IMR-90 (cell line): ENCODE data around the gene MTMR6. TPM values are rescaled to one million over a fixed set of nuclear protein-coding genes. Genes with fewer than 3 reads are reported as not detected.

Source experiments
- ATAC-seq: fragments of 200-7000 bp; cut with Tn5 transposase; 2 replicates; pipeline ENCODE4 v1.9.1; 2020; ENCODE audit warnings: low read depth, mild to moderate bottlenecking, moderate library complexity
- BruUV-seq: library from RNA; stranded (reverse); fragments of 400-500 nt; replicated peaks from 2 replicates; lab custom pipeline; 2021; lab: Mats Ljungman, UMichigan
- CTCF ChIA-PET: fragments of 300-600 bp; formaldehyde crosslinking; extraction: SDS; loops from one replicate; lab custom pipeline; 2021; ENCODE audit warnings: antibody characterized with exemption; lab: Yijun Ruan, JAX
- POLR2A ChIA-PET: fragments of 300-600 bp; sonication (Branson Sonifier 250); formaldehyde crosslinking; loops from one replicate; lab custom pipeline; 2022; ENCODE audit warnings: antibody characterized with exemption; ENCODE audit not compliant: unreplicated experiment; lab: Charles Lee
- DNase-seq: peaks from one replicate; pipeline ENCODE4 v3.0.0; 2013
- H2AFZ ChIP-seq: replicated peaks from 2 replicates; pipeline ENCODE3; 2013; ENCODE audit warnings: low read length, mild to moderate bottlenecking; ENCODE audit not compliant: poor library complexity
- H2AK5ac ChIP-seq: 2 replicates; pipeline ENCODE4 v1.6.1; 2013; ENCODE audit warnings: low read depth, low read length, inconsistent platforms
- H2AK9ac ChIP-seq: replicated peaks from 2 replicates; pipeline ENCODE3; 2013; ENCODE audit warnings: mild to moderate bottlenecking, low read depth, low read length, moderate library complexity; ENCODE audit not compliant: poor library complexity
- H2BK120ac ChIP-seq: 2 replicates; pipeline ENCODE4 v1.6.1; 2013; ENCODE audit warnings: low read depth, low read length, inconsistent platforms
- H2BK15ac ChIP-seq: 3 replicates; pipeline ENCODE4 v1.6.1; 2013; ENCODE audit warnings: low read depth, low read length, inconsistent platforms
- H2BK20ac ChIP-seq: 2 replicates; pipeline ENCODE4 v1.6.1; 2013; ENCODE audit warnings: low read depth, mild to moderate bottlenecking, inconsistent platforms, low read length, moderate library complexity
- H2BK5ac ChIP-seq: 2 replicates; pipeline ENCODE4 v1.6.1; 2013; ENCODE audit warnings: mild to moderate bottlenecking, low read depth, low read length, inconsistent platforms; ENCODE audit not compliant: poor library complexity, severe bottlenecking
- H3K14ac ChIP-seq: replicated peaks from 2 replicates; pipeline ENCODE4 v1.6.1; 2013; ENCODE audit warnings: low read depth, low read length, inconsistent platforms
- H3K18ac ChIP-seq: 2 replicates; pipeline ENCODE4 v1.6.1; 2013; ENCODE audit warnings: low read depth, low read length, control low read depth
- H3K23ac ChIP-seq: 2 replicates; pipeline ENCODE4 v1.6.1; 2013; ENCODE audit warnings: low read depth, low read length, inconsistent platforms
- H3K27ac ChIP-seq: 2 replicates; pipeline ENCODE4 v1.5.1; 2013; ENCODE audit warnings: mild to moderate bottlenecking, control low read depth, low read length; ENCODE audit not compliant: insufficient read depth
- H3K27me3 ChIP-seq: 2 replicates; pipeline ENCODE4 v1.6.1; 2013; ENCODE audit warnings: low read length; ENCODE audit not compliant: control insufficient read depth, insufficient read depth
- H3K36me3 ChIP-seq: 2 replicates; pipeline ENCODE4 v1.6.1; 2013; ENCODE audit warnings: low read length, mixed read lengths; ENCODE audit not compliant: control insufficient read depth, insufficient read depth
- H3K4ac ChIP-seq: 2 replicates; pipeline ENCODE4 v1.6.1; 2013; ENCODE audit warnings: low read depth, low read length, inconsistent platforms
- H3K4me1 ChIP-seq: 2 replicates; pipeline ENCODE4 v1.6.1; 2013; ENCODE audit warnings: low read length, mixed read lengths; ENCODE audit not compliant: control insufficient read depth, insufficient read depth
- H3K4me2 ChIP-seq: 2 replicates; pipeline ENCODE4 v1.6.1; 2013; ENCODE audit warnings: low read depth, mild to moderate bottlenecking, control low read depth, low read length, moderate library complexity
- H3K4me3 ChIP-seq: 2 replicates; pipeline ENCODE4 v1.5.1; 2013; ENCODE audit warnings: low read depth, mild to moderate bottlenecking, control low read depth, low read length, moderate library complexity; ENCODE audit not compliant: insufficient read depth
- H3K56ac ChIP-seq: 2 replicates; pipeline ENCODE4 v1.6.1; 2013; ENCODE audit warnings: low read length, inconsistent platforms; ENCODE audit not compliant: insufficient read depth; ENCODE audit errors: extremely low read depth
- H3K79me1 ChIP-seq, 2 experiments: 2 replicates each; pipeline ENCODE4 v1.6.1; 2013; ENCODE audit warnings: low read length in 2 of 2, inconsistent platforms in 1 of 2, low read depth in 1 of 2
- H3K9ac ChIP-seq: 2 replicates; pipeline ENCODE4 v1.6.1; 2013; ENCODE audit warnings: low read depth, low read length, control low read depth
- H3K9me1 ChIP-seq: 2 replicates; pipeline ENCODE4 v1.6.1; 2013; ENCODE audit warnings: low read length, inconsistent platforms; ENCODE audit not compliant: insufficient read depth
- H3K9me3 ChIP-seq: 2 replicates; pipeline ENCODE4 v1.6.1; 2013; ENCODE audit warnings: low read length; ENCODE audit not compliant: control insufficient read depth, insufficient read depth
- H4K20me1 ChIP-seq: 2 replicates; pipeline ENCODE4 v1.6.1; 2013; ENCODE audit warnings: low read length, inconsistent platforms; ENCODE audit not compliant: insufficient read depth
- H4K5ac ChIP-seq: 2 replicates; pipeline ENCODE4 v1.6.1; 2013; ENCODE audit warnings: mild to moderate bottlenecking, low read depth, low read length, control low read depth
- H4K8ac ChIP-seq, 2 experiments: 2 replicates each; pipeline ENCODE4 v1.6.1; 2013; ENCODE audit warnings: low read depth in 2 of 2, low read length in 2 of 2, control low read depth in 1 of 2, inconsistent platforms in 1 of 2
- H4K91ac ChIP-seq: 2 replicates; pipeline ENCODE4 v1.6.1; 2013; ENCODE audit warnings: low read depth, low read length, inconsistent platforms; ENCODE audit not compliant: insufficient read depth
- RFX5 ChIP-seq: IDR thresholded peaks from 2 replicates; pipeline ENCODE4 v1.8.0; 2012; ENCODE audit warnings: low read depth, mild to moderate bottlenecking, low read length, moderate library complexity
- WGBS, 2 experiments: methylation state at CpG; one replicate each; pipeline versions ENCODE4 v1.1.5 to v1.1.7; 2013; ENCODE audit warnings: missing lambda C conversion rate in 2 of 2; ENCODE audit not compliant: insufficient read length in 1 of 2; ENCODE audit errors: extremely low coverage in 2 of 2; 5-methylcytosine and 5-hydroxymethylcytosine counted together
- dilution Hi-C: fragments of 300-500 bp; cut with HindIII; formaldehyde crosslinking; loops from one replicate; pipeline ENCODE4 v1.14.3; 2018; ENCODE audit warnings: low sequenced_read_pairs; ENCODE audit not compliant: unreplicated experiment
- in situ Hi-C: fragments of 300-500 bp; cut with MboI; formaldehyde crosslinking; loops from 3 replicates; pipeline ENCODE4 v1.14.3; 2019; ENCODE audit warnings: low sequenced_read_pairs, inconsistent platforms, mixed read lengths
- intact Hi-C: fragments of 100-400 bp; cut with micrococcal nuclease; formaldehyde crosslinking; loops from 2 replicates; pipeline ENCODE4 v1.10.0; 2022
- polyA plus RNA-seq, 3 experiments: library from polyadenylated mRNA; depleted of rRNA; stranded (reverse); fragments of >200 nt; gene quantifications; 2 replicates each; pipeline ENCODE4 v1.2.3, GENCODE V29; 2012; ENCODE audit warnings: low replicate concordance in 1 of 3
- total RNA-seq: library from RNA; depleted of rRNA; stranded (reverse); fragments of >200 nt; gene quantifications from 2 replicates; pipeline ENCODE4 v1.2.3, GENCODE V29; 2012

Gene MTMR6
- total and polyA plus RNA-seq, 2 of the 4 experiments (the other 2 are of a cell fraction), result 9.4 to 21.7 TPM

- ChIA-PET POLR2A (no interaction called here), CTCF (interaction anchor here (0.6 kb wide), 1 partner anchor 1720 kb away, joined by 3 read pairs; no protein-coding TSS in a partner anchor)
- H4K5ac ChIP-seq, result no peak overlapping the region
- no peak overlapping the region for H2BK5ac ChIP-seq
- BruUV-seq, result no TSS peak
- H3K4me2 ChIP-seq, result no peak overlapping the region
- intact Hi-C loops (no loop called here), dilution Hi-C loops (no loop called here), in situ Hi-C loops (no loop called here)
- H4K91ac ChIP-seq, result no peak overlapping the region
- peaks cover 8% of the 10 kb centered on the region for H3K27me3 ChIP-seq
- no peaks in the 10 kb centered on the region for H4K20me1 ChIP-seq
- DNase-seq (no peak), ATAC-seq (no peak)
- H3K23ac ChIP-seq, result no peak overlapping the region
- no peak overlapping the region for H2BK120ac ChIP-seq
- no peak overlapping the region for H3K56ac ChIP-seq
- no peak overlapping the region for H2AK5ac ChIP-seq
- H3K4ac ChIP-seq, result no peak overlapping the region
- H4K8ac ChIP-seq, result no peak overlapping the region
- no peak overlapping the region for H2AFZ ChIP-seq
- no peak overlapping the region for H3K14ac ChIP-seq
- H3K9ac ChIP-seq, result no peak overlapping the region
- TF ChIP-seq RFX5, result no peak
- no peak overlapping the region for H3K27ac ChIP-seq
- H3K4me3 ChIP-seq, result no peak overlapping the region
- H3K79me1 ChIP-seq, result peaks cover 0 to 2% of the 10 kb centered on the region in 2 experiments; a peak in 2 of 4 replicates
- no peaks in the 10 kb centered on the region for H3K9me3 ChIP-seq
- H2BK20ac ChIP-seq, result no peak overlapping the region
- no CpG with 5 or more reads among the region's 1 CpG for WGBS, 2 experiments
- no peak overlapping the region for H2AK9ac ChIP-seq
- H3K4me1 ChIP-seq, result no peaks in the 10 kb centered on the region
- H3K36me3 ChIP-seq, result no peaks in the 10 kb centered on the region
- no peaks in the 10 kb centered on the region for H3K9me1 ChIP-seq
- H3K18ac ChIP-seq, result no peak overlapping the region
- no peak overlapping the region for H2BK15ac ChIP-seq
These were observed 4.4 kb upstream of the MTMR6 start for GRCh38 chr13:25291691-25292090.
